Measurements from ENCODE around the gene DSTN.

GRCh38 chr20:17537959-17538358 lies 31.9 kb upstream of the DSTN start:
- TF ChIP-seq CTCF (IDR thresholded peaks at IDR 0.05; ENCODE audit: insufficient read depth, low read length), result no peak
- TF ChIP-seq SPI1 (IDR thresholded peaks at IDR 0.05; ENCODE audit: borderline replicate concordance, low read depth), result no peak
- no peak for TF ChIP-seq POLR2AphosphoS5 (IDR thresholded peaks at IDR 0.05; ENCODE audit: low read depth)

All from HL-60 (cell line).